Measurements from ENCODE around the gene LRRC4.

The LRRC4 gene

DNA sequence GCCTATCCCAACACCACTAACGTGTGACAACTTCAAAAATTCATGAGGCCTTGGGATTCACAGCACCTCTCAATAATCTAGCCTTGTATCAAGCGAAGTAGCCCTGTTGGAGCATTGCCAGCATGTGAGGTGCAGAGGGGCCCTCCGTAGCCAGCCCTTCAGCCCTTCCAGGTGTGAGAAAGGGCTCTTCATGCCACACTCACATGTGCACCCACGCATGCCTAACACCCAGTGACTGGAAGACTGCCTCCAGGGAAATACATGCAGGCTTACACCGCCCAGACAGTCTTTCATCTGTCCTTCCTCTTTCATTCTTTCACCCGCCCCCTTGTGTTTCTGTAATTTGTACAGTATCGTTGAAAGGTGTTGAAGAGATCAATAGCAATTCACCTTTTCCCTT lies 26.1 kb downstream of the LRRC4 start:
- no peak for DNase-seq

DNA sequence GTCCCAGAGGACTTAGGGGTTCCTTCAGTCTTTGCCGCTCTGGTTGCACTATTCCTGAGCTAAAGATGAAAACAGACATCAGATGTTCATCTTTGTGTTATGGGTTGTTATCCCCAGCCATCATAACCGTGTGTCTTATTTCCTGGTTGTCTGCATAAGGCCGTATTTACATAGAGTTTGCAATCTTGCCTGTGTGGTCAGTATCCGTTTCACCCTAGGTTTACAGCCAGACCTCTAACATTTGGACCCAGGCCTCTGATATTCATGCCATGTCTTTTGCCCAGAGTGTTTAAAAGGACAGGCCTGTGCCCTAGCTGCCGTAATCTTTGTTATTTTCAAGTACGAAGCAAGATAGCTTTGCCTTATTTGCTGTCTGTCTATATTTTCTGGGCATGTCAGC lies 26.6 kb downstream of the LRRC4 start:
- no peak for DNase-seq

GRCh38 chr7:128003787-128004186 lies 27.4 kb downstream of the LRRC4 start:
- DNase-seq: no peak

DNA sequence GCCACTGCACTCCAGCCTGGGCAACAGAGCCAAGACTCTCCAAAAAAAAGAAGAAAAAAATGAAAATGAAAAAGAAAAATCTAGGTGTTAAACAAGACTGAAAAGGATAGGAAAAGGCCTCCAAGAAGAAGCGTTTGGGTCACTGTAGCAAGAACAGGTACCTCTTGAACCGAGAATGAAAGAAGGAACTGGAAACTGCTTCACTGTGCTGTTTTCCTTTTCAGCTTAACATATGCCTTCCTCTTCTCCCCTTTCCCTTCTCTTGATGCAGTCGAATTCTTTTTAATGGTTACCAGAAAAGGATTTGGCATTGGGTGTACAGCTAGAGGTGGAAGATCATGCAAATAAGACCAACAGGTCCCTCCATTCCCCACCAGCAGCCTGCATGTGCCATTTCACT lies 28.1 kb downstream of the LRRC4 start:
- DNase-seq: no peak

DNA sequence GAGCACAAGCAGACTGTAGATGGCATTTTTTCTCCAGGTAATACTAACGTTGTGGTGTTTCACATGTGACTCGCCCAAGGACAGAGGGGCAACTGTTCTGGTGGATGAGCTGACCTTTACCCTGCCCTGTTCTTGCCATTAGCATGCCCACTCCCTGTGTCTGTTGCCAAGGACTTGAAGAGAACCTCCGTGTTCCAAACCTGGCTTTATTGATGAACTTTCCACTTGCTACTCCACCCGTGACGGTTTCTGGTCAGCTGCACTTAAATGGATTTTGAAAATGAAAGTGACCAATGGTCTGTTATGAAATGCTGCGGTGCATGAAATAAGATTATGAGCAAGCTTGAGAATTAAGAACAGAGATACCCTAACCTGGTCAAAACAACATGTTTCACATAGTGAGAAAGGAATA lies 30.4 kb downstream of the LRRC4 start:
- DNase-seq: no peak

DNA sequence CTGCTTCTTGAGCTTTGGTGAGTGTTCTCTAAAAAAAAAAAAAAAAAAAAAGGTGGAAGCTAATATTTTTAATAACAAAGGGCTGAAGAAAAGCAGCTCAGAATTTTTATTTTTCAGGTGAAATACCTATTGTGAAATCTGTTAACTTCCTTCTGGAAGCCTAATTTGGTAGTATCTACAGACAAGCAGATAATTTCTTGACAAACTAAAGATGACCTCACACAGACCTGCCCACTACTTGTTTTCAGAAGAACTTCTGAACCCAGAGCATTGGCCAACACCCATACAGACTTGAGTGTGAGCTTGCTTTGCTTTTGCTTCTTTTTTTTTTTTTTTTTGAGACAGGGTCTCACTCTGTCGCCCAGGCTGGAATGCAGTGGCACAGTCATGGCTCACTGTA lies 31.2 kb downstream of the LRRC4 start:
- DNase-seq: no peak

DNA sequence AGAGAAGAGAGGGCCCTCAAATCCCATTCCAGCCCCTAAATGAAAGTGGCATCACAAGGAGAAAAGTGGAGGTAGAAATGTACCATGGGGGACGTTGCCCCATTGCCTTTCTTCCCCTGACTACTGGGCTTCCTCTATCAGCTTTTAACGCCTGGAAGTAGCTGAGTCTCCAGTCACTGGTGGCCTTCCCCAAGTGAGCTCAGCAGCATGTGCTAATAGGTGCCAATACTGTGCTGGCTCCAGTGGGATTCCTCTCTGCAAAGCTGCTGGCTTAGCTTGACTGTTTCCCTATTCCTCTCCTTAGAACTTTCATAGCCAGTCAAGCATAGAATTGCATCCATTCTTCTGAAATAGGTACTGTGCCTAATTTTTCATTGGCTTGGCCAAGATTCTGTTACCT lies 32.6 kb downstream of the LRRC4 start:
- DNase-seq: no peak

- no peak for DNase-seq
Measured at GRCh38 chr7:127997226-127997922, 33.9 kb downstream of the LRRC4 start.

- DNase-seq: no peak
Measured at GRCh38 chr7:127996253-127997071, 34.8 kb downstream of the LRRC4 start.

DNA sequence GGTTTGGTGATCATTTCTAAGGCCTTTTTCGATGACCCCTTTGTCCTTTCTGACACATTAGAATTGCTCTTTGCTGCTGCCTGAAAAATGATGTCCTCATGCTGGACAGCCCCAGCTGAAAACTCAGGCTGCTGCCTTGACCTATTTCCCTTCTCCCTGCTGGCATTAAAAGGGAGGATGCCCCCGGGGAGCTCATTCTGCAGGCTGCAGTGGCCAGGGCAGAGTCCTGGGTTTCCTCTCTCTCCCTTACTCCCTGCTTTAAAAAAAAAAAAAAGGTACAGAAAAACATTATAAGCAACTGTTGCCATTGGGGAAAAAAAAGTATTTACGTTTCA lies 35.4 kb downstream of the LRRC4 start:
- DNase-seq: no peak

GRCh38 chr7:127995156-127995880 lies 35.9 kb downstream of the LRRC4 start:
- DNase-seq: no peak

DNA sequence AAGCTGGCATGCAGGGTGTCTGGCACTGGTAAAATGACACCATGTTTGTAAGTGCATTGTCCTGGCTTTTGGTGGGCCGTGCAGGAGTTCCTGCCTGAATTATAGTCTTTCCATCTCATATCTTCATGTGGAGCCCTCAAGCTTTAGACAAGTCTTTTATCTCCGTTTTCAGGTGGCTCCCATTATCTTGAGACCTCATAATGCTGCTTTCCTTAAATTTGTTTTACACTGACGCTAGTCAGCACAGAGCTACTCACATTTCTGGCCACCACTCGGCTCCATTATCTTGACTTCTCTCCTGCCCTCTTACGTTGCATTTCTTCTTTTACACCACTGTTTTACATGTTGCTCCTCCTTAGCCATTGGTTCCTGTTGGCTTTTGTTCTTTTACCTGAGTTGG lies 37.2 kb downstream of the LRRC4 start:
- no peak for DNase-seq

GRCh38 chr7:127993317-127993716 lies 37.9 kb downstream of the LRRC4 start:
- no peak for DNase-seq

DNA sequence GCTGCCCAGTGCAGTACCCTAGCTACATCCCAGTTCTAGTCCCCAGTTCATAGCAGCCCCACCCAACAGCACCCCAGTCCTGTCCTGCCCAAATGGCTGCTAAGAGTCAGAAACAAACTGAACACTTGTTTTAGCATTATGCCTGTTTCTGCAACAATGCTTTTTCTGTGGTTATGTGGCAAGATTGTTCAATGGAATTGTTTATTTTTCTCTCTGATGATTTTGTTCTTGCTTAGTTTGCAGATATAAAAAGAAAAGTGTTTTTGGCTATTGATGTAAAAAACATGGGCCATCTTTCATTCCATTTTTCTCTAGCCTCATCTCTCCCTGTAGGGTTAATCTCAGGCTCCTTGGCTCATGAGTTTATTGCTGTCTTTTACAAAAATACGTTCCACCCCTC lies 42.5 kb downstream of the LRRC4 start:
- DNase-seq: no peak

DNA sequence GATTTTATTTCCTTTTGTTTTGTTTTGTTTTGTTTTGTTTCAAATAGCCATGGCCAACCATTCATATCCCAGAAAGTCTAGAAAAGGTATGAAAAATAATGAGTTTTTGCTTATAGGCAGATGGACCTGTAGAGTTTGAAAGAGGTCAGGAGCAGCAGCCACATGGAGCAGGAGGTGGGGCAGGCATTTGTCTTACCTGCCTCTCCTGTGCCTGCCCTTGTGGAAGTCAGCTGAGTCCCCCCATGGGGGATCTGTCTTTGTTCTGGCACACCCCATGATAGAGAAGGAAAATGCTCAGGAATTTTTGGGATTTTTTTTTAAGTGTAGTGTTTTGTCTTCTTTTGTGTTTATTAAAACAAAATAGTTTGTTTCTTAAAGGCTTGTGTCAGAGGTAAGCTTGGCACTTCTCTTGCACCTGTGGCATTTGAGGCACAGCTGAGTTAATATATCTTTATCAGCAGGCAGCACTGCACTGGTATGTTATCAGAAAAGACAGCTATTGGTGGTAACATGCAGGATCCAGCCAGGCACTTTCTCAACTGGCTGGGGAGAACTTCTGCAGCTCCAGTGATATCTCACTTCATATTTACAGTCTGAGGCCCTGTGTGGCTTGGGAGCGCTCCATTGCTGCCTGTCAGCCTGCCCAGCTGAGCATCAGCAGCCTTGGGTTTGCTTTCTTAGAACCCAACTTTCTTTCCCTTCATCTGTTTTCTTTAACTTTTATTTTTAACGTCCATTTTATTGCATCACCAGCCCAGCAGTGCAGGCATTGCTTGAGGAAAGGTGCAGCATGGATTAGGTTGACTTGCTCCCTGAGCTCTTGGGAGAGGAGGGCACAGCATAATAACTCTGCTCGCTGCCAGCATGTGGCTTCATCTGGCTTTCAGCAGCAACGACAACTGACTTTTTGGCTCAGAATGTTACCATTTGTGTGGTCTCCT lies 44.4 kb downstream of the LRRC4 start:
- DNase-seq: no peak

DNA sequence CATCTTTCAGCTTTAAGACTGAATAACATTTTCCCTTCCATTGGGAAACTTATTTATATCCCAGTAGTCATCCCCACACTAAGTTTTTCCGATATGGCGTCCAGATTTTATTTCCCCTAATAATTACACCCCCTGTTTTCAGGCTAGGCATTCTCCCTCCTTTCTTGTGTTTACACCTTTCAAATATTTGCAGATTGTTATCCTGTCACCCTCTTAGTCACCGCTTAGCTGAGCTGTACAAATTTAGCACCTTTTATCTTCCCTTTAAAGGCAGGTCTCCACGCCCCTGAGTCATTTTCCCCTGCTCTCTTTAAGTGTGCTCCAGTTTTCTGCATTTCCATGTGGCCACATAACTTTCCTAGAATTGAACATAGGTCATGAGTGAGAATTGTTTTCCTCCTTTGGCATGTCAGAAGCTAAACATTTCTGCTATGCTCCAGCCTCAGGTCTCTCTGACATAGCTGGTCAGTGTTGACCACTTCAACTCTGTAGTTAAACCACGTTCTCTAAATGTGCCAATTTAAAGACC lies 47.4 kb downstream of the LRRC4 start:
- DNase-seq: no peak

GRCh38 chr7:127981965-127982364 lies 49.3 kb downstream of the LRRC4 start:
- DNase-seq: no peak

- DNase-seq: no peak
Measured at GRCh38 chr7:127980901-127981300, 50.3 kb downstream of the LRRC4 start.

DNA sequence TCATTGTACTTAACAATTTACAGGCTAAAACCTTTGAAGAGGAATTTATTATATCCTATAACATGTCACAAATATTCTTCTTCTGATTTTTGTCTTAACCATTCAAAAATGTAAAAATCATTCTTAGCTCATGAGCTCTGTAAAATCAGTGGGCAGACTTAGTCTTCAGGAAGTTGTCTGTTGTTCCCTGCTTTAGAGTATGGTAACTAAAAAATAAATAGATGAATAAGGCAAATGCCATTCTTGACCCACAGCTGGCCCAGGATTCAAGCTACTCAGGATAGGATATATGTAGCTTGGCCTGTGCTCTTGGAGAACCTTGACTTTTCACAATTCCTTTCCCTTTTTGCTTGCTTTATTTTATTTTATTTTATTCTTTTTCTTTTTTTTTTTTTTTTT lies 51.5 kb downstream of the LRRC4 start:
- DNase-seq: no peak

- no peak for DNase-seq
Measured at GRCh38 chr7:127979113-127979727, 52.0 kb downstream of the LRRC4 start.

- no peak for DNase-seq
Measured at GRCh38 chr7:127978421-127978820, 52.8 kb downstream of the LRRC4 start.

Data from SIG-M5 (cell line).